Nephron (organoid): Measurements from ENCODE around the gene DLGAP1.
A peak's percentile ranks its signal among the peaks of the same experiment; 100 is the strongest.

Experiments
- H3K27ac Mint-ChIP-seq, 3 experiments: 2 replicates each; pipeline ENCODE4 v1.8.0; 2020; ENCODE audit warnings: mixed read lengths in 3 of 3, mild to moderate bottlenecking in 2 of 3, moderate library complexity in 1 of 3
- H3K27me3 Mint-ChIP-seq: 2 replicates; pipeline ENCODE4 v1.8.0; 2021; ENCODE audit warnings: low read depth, mild to moderate bottlenecking, moderate library complexity, mixed read lengths
- H3K36me3 Mint-ChIP-seq: 2 replicates; pipeline ENCODE4 v1.8.0; 2020; ENCODE audit warnings: low read depth, mixed read lengths
- H3K4me1 Mint-ChIP-seq: 2 replicates; pipeline ENCODE4 v1.8.0; 2020; ENCODE audit warnings: mixed read lengths
- H3K4me3 Mint-ChIP-seq, 3 experiments: 2 replicates each; pipeline ENCODE4 v1.8.0; 2020; ENCODE audit warnings: mild to moderate bottlenecking in 3 of 3, mixed read lengths in 3 of 3, moderate library complexity in 2 of 3
- H3K9me3 Mint-ChIP-seq: 2 replicates; pipeline ENCODE4 v1.8.0; 2020; ENCODE audit warnings: mixed read lengths
- TF ChIP-seq, protein P1 (sequence below), 3 experiments: fragments of 200-600 bp; sonication (generic); IDR thresholded peaks; one replicate each; pipeline ENCODE4 v1.5.0; 2021; ENCODE audit warnings: antibody characterized with exemption in 3 of 3; ENCODE audit not compliant: unreplicated experiment in 3 of 3

DLGAP1 gene

DNA sequence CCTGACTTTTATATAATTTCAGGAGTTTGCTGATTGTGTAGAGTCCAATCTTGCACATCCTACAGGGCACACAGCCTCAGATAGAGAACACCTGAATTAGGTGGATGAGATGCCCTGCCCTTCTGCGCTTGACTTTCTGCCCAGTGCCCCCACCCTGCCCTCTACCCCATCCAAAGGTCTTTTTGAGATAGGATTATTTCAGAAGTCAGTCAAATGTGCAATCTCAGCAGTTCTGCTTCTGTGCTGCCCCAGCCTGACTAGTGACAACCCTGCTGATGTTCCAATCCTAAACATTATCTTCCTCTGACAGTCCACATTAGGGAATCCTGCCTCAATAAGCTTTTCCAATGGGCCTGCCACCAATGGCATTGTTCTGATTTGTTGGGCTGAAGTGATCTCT lies 593.6 kb downstream of the DLGAP1 start:
- TF ChIP-seq, protein P1, sequence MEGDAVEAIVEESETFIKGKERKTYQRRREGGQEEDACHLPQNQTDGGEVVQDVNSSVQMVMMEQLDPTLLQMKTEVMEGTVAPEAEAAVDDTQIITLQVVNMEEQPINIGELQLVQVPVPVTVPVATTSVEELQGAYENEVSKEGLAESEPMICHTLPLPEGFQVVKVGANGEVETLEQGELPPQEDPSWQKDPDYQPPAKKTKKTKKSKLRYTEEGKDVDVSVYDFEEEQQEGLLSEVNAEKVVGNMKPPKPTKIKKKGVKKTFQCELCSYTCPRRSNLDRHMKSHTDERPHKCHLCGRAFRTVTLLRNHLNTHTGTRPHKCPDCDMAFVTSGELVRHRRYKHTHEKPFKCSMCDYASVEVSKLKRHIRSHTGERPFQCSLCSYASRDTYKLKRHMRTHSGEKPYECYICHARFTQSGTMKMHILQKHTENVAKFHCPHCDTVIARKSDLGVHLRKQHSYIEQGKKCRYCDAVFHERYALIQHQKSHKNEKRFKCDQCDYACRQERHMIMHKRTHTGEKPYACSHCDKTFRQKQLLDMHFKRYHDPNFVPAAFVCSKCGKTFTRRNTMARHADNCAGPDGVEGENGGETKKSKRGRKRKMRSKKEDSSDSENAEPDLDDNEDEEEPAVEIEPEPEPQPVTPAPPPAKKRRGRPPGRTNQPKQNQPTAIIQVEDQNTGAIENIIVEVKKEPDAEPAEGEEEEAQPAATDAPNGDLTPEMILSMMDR (IDR thresholded peaks at IDR 0.05; ENCODE audit: unreplicated experiment in 3 of 3) = no peak

DNA sequence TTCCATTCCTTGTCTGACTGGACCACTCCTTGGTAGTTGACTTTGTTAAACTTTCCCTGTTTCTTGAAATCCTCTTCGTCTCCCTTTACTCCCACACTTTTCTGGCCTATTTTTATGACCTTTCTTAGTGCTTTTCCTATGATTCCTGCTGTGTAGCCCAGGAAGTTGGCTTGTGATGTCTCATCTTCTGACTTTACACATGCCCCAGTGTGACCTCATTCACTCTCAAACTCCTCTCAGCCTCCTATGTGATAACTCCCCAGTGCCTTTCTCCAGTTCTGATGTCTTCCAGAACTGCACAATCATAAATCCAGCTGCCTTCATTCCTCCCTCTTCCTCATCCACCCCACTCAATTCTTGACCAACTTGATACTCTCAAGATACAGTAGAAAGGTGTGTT lies 597.6 kb downstream of the DLGAP1 start:
- TF ChIP-seq, protein P1 (IDR thresholded peaks at IDR 0.05; ENCODE audit: unreplicated experiment in 3 of 3) = no peak
- no peaks in the 10 kb centered on the region for H3K9me3 Mint-ChIP-seq
- peaks cover 6% of the 10 kb centered on the region for H3K4me1 Mint-ChIP-seq

More for the DNA sequence above, 593.6 kb downstream of the DLGAP1 start:
- Mint-ChIP-seq H3K27me3 (peaks cover 4% of the 10 kb centered on the region), H3K4me3 (no peak overlapping the region), H3K9me3 (no peaks in the 10 kb centered on the region), H3K4me1 (peaks cover 6% of the 10 kb centered on the region), H3K36me3 (no peaks in the 10 kb centered on the region), H3K27ac (no peak overlapping the region)

DNA sequence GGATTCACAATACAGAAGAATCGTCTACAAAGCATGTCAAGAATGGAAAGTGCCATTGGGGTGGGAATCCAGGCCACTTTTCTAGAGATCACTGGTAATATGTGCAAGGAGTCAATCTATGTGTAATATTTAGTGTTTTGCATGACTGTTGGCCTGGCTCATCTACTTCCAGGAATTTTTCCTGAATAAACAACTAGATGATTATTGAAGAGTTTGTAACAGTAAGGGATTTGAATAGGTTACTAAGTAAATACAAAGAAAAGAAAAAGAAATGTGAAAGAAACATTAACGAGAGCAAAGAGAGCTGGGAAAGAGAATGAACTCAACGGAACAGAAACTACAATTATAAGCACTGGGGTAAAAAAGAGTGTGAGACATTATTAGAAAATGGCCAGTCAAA lies 599.1 kb downstream of the DLGAP1 start:
- Mint-ChIP-seq H3K36me3 (no peaks in the 10 kb centered on the region), H3K4me1 (peaks cover 6% of the 10 kb centered on the region), H3K27ac (peak overlapping the region; percentile 77 to 91 (median 79)), H3K9me3 (peaks cover 4% of the 10 kb centered on the region), H3K27me3 (peaks cover 3% of the 10 kb centered on the region), H3K4me3 (no peak overlapping the region)
- TF ChIP-seq, protein P1 (IDR thresholded peaks at IDR 0.05; ENCODE audit: unreplicated experiment in 3 of 3) = no peak

More for the DNA sequence above, 597.6 kb downstream of the DLGAP1 start:
- no peaks in the 10 kb centered on the region for H3K36me3 Mint-ChIP-seq
- H3K27me3 Mint-ChIP-seq = peaks cover 4% of the 10 kb centered on the region
- peak overlapping the region; percentile 17 to 58 (median 40) for H3K27ac Mint-ChIP-seq
- no peak overlapping the region for H3K4me3 Mint-ChIP-seq

DNA sequence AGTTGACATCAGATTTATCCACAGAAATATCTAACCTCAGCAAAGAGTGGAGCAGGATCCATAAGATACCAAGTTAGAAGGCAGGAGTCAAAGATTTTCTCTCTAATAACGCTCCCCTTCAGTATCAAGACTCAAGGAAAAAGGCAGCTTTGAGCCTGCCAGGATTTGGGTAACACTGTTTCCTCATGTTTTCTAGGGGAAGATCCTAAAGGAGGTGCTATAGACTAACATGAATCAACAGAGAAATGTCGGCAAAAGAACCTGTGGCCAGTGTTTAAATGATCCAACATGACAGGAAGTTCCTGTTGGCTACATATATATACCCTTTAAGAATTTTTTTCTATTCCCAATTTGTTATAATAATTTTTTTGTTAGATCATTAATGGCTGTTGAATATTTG lies 602.8 kb downstream of the DLGAP1 start:
- TF ChIP-seq, protein P1 (IDR thresholded peaks at IDR 0.05; ENCODE audit: unreplicated experiment in 3 of 3) = no peak
- Mint-ChIP-seq H3K9me3 (peaks cover 4% of the 10 kb centered on the region), H3K27ac (no peak overlapping the region), H3K36me3 (no peaks in the 10 kb centered on the region), H3K4me1 (no peaks in the 10 kb centered on the region), H3K27me3 (peaks cover 3% of the 10 kb centered on the region), H3K4me3 (no peak overlapping the region)

DNA sequence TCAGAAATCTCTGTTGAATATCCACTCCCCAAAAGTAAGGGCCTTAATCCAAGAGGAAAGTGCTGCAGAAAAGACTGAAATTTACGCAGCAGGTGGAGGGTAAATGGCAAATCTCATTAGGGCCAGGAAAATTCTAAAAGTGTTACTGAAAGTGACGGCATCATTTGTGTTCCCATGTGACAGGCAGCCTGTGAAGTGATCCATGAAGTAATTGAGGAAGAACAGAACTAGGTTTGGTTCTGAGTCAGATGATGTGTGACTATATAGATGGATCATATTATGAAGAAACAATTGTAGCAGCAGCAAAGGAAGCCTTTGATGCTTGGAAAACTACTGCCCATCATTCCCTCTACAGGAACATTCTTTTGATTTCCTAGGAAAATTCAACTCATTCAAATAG lies 603.9 kb downstream of the DLGAP1 start:
- no peaks in the 10 kb centered on the region for H3K36me3 Mint-ChIP-seq
- peaks cover 4% of the 10 kb centered on the region for H3K9me3 Mint-ChIP-seq
- H3K27ac Mint-ChIP-seq = peak overlapping the region in 1 of 3 experiments; percentile 50
- TF ChIP-seq, protein P1 (IDR thresholded peaks at IDR 0.05; ENCODE audit: unreplicated experiment in 3 of 3) = no peak
- no peaks in the 10 kb centered on the region for H3K4me1 Mint-ChIP-seq
- peaks cover 3% of the 10 kb centered on the region for H3K27me3 Mint-ChIP-seq
- H3K4me3 Mint-ChIP-seq = no peak overlapping the region

DNA sequence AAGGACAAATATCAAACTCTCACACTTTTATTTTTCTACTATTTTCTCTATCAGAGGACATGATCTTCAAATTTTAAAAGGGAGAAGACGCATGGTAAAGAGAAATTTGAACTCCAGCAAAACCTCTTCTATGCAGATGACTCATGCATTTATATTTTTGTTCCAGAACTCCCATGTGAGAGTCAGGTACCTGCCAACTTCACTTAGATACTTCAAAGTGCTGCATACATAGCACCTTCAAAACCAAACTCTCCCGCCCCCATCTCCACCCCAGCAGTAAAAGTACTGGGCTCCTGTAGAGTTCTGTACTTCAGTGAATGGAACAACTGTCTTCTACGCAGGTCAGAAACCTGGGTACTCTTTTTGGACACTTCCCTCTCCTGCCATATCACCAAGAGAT lies 606.8 kb downstream of the DLGAP1 start:
- peaks cover 3% of the 10 kb centered on the region for H3K27me3 Mint-ChIP-seq
- no peak overlapping the region for H3K27ac Mint-ChIP-seq
- TF ChIP-seq, protein P1 (IDR thresholded peaks at IDR 0.05; ENCODE audit: unreplicated experiment in 3 of 3) = no peak
- H3K9me3 Mint-ChIP-seq = peaks cover 4% of the 10 kb centered on the region
- H3K4me1 Mint-ChIP-seq = no peaks in the 10 kb centered on the region
- H3K36me3 Mint-ChIP-seq = no peaks in the 10 kb centered on the region
- H3K4me3 Mint-ChIP-seq = no peak overlapping the region
